ENCODE data around the gene FCN2.
"Not testable (repeated sequence)": the region's sequence is repeated elsewhere in the genome, so short reads cannot be mapped to it uniquely, and the experiment has no call there.

The FCN2 gene

GRCh38 chr9:134847752-134848432, 32.7 kb upstream of the FCN2 start:
- DNase-seq (ENCODE audit: low read depth): no peak

- no peak for DNase-seq (ENCODE audit: low read depth)
These were observed 32.1 kb upstream of the FCN2 start for GRCh38 chr9:134848504-134848903.

GRCh38 chr9:134850611-134851010, 30.0 kb upstream of the FCN2 start:
- no peak for DNase-seq (ENCODE audit: low read depth)

- no peak for DNase-seq (ENCODE audit: low read depth)
These were observed 29.6 kb upstream of the FCN2 start for GRCh38 chr9:134851020-134851419.

- DNase-seq (ENCODE audit: low read depth): no peak
These were observed 27.5 kb upstream of the FCN2 start for GRCh38 chr9:134852906-134853654.

GRCh38 chr9:134853893-134854292, 26.7 kb upstream of the FCN2 start:
- DNase-seq (ENCODE audit: low read depth): no peak

- DNase-seq (ENCODE audit: low read depth): no peak
These were observed 26.0 kb upstream of the FCN2 start for GRCh38 chr9:134854541-134854981.

- no peak for DNase-seq (ENCODE audit: low read depth)
These were observed 25.2 kb upstream of the FCN2 start for GRCh38 chr9:134855231-134855899.

GRCh38 chr9:134855900-134856377, 24.7 kb upstream of the FCN2 start:
- no peak for DNase-seq (ENCODE audit: low read depth)

- not testable (repeated sequence) for DNase-seq (ENCODE audit: low read depth)
These were observed 23.2 kb upstream of the FCN2 start for GRCh38 chr9:134857451-134857850.

GRCh38 chr9:134858051-134858841, 22.4 kb upstream of the FCN2 start:
- no peak for DNase-seq (ENCODE audit: low read depth)

- DNase-seq (ENCODE audit: low read depth): no peak
These were observed 20.1 kb upstream of the FCN2 start for GRCh38 chr9:134860510-134860909.

GRCh38 chr9:134861595-134862334, 18.8 kb upstream of the FCN2 start:
- no peak for DNase-seq (ENCODE audit: low read depth)

GRCh38 chr9:134863306-134863902, 17.2 kb upstream of the FCN2 start:
- no peak for DNase-seq (ENCODE audit: low read depth)

GRCh38 chr9:134863941-134864820, 16.4 kb upstream of the FCN2 start:
- no peak for DNase-seq (ENCODE audit: low read depth)

GRCh38 chr9:134864821-134865190, 15.8 kb upstream of the FCN2 start:
- no peak for DNase-seq (ENCODE audit: low read depth)

- DNase-seq (ENCODE audit: low read depth): no peak
These were observed 12.5 kb upstream of the FCN2 start for GRCh38 chr9:134867917-134868750.

- DNase-seq (ENCODE audit: low read depth): no peak
These were observed 11.7 kb upstream of the FCN2 start for GRCh38 chr9:134868751-134869553.
